Keratinocyte (primary cell): ENCODE data around the gene PAPPA2. TPM values are rescaled to one million over a fixed set of nuclear protein-coding genes. Genes with fewer than 3 reads are reported as not detected.

ENCODE experiments used
- DNase-seq: peaks from one replicate; pipeline ENCODE4 v3.0.0-alpha.2; 2011; ENCODE audit warnings: low read depth, missing footprints, low spot score
- FAIRE-seq: peaks from 2 replicates; lab custom pipeline; 2011; peaks lifted over from hg19 to GRCh38; lab: Jason Lieb, UNC
- H2AFZ ChIP-seq: 2 replicates; pipeline ENCODE4 v1.6.0; 2012; ENCODE audit warnings: low read length, control low read depth, inconsistent platforms; ENCODE audit not compliant: control insufficient read depth
- H3K27ac ChIP-seq: 2 replicates; pipeline ENCODE4 v1.5.1; 2011; ENCODE audit warnings: low read length; ENCODE audit not compliant: control insufficient read depth, insufficient read depth
- H3K27me3 ChIP-seq: 3 replicates; pipeline ENCODE4 v1.6.0; 2011; ENCODE audit warnings: low read length; ENCODE audit not compliant: control insufficient read depth, insufficient read depth; ENCODE audit errors: extremely low read depth
- H3K36me3 ChIP-seq, 2 experiments: 2 replicates in 1 of 2; 3 replicates in 1 of 2; pipeline ENCODE4 v1.5.1; 2011; ENCODE audit warnings: low read length in 2 of 2, mild to moderate bottlenecking in 1 of 2; ENCODE audit not compliant: control insufficient read depth in 2 of 2, insufficient read depth in 2 of 2; ENCODE audit errors: extremely low read depth in 1 of 2
- H3K4me1 ChIP-seq: 3 replicates; pipeline ENCODE4 v1.5.1; 2011; ENCODE audit warnings: low read length; ENCODE audit not compliant: control insufficient read depth, insufficient read depth; ENCODE audit errors: extremely low read depth
- H3K4me2 ChIP-seq: 3 replicates; pipeline ENCODE4 v1.6.0; 2011; ENCODE audit warnings: low read depth, low read length; ENCODE audit not compliant: control insufficient read depth, insufficient read depth; ENCODE audit errors: extremely low read depth
- H3K4me3 ChIP-seq, 3 experiments: fragments of 200-600 bp in 1 of 3; sonication (generic) in 1 of 3; 2 replicates in 2 of 3; 3 replicates in 1 of 3; pipeline ENCODE4 v1.5.1; 2011 to 2016; ENCODE audit warnings: low read length in 3 of 3, mild to moderate bottlenecking in 3 of 3, control low read depth in 2 of 3, inconsistent platforms in 1 of 3, low read depth in 1 of 3, mixed read lengths in 1 of 3, mixed run types in 1 of 3, moderate library complexity in 1 of 3; ENCODE audit not compliant: control insufficient read depth in 2 of 3, insufficient read depth in 2 of 3; ENCODE audit errors: extremely low read depth in 1 of 3
- H3K79me2 ChIP-seq: 2 replicates; pipeline ENCODE4 v1.6.0; 2012; ENCODE audit warnings: low read length; ENCODE audit not compliant: control insufficient read depth, insufficient read depth
- H3K9ac ChIP-seq: 3 replicates; pipeline ENCODE4 v1.6.0; 2011; ENCODE audit warnings: low read length; ENCODE audit not compliant: control insufficient read depth, insufficient read depth; ENCODE audit errors: extremely low read depth
- H3K9me1 ChIP-seq: 3 replicates; pipeline ENCODE4 v1.6.0; 2011; ENCODE audit warnings: low read length; ENCODE audit not compliant: control insufficient read depth, insufficient read depth; ENCODE audit errors: extremely low read depth
- H3K9me3 ChIP-seq: 2 replicates; pipeline ENCODE4 v1.5.1; 2012; ENCODE audit warnings: low read depth, low read length; ENCODE audit not compliant: control insufficient read depth
- H4K20me1 ChIP-seq: 3 replicates; pipeline ENCODE4 v1.6.0; 2011; ENCODE audit warnings: low read length; ENCODE audit not compliant: control insufficient read depth, insufficient read depth; ENCODE audit errors: extremely low read depth
- CTCF ChIP-seq, 3 experiments: IDR thresholded peaks in 1 of 3; conservative IDR thresholded peaks in 1 of 3; optimal IDR thresholded peaks in 1 of 3; 2 replicates in 2 of 3; 3 replicates in 1 of 3; pipeline versions ENCODE3 to v1.5.1; 2011; ENCODE audit warnings: low read length in 3 of 3, mild to moderate bottlenecking in 3 of 3, moderate library complexity in 2 of 3, control low read depth in 1 of 3, inconsistent platforms in 1 of 3; ENCODE audit not compliant: insufficient read depth in 2 of 3; ENCODE audit errors: extremely low read depth in 1 of 3
- EZH2 ChIP-seq: IDR thresholded peaks from one replicate; pipeline ENCODE4 v1.6.1; 2012; ENCODE audit warnings: inconsistent platforms, mild to moderate bottlenecking, low read length, moderate library complexity
- dilution Hi-C: fragments of 300-500 bp; cut with MboI; formaldehyde crosslinking; loops from one replicate; pipeline ENCODE4 v1.7.0; 2020; ENCODE audit warnings: low sequenced_read_pairs; ENCODE audit not compliant: extremely low pct_ligation_motif_present
- polyA plus RNA-seq, 5 experiments: library from polyadenylated mRNA; depleted of rRNA in 3 of 5; stranded (reverse) in 3 of 5; stranded (forward) in 1 of 5; unstranded in 1 of 5; fragments of >200 nt; gene quantifications; 1 replicate in 1 of 5; 2 replicates in 3 of 5; 3 replicates in 1 of 5; pipeline versions ENCODE4 v1.2.1 to v1.2.3, GENCODE V29; 2011 to 2012; ENCODE audit warnings: missing spikeins in 2 of 5, low read depth in 1 of 5, low replicate concordance in 1 of 5

The PAPPA2 gene
- polyA plus RNA-seq, 1 donor (not counting 4 experiments of a cell fraction or from before 2014, with no cell fraction given), result 0.07 TPM

- no peak for FAIRE-seq
- H3K79me2 ChIP-seq, result no peaks in the 10 kb centered on the region
- no peak overlapping the region for H3K27ac ChIP-seq
- DNase-seq, result no peak
- dilution Hi-C loops, result no loop called here
- no peak overlapping the region for H3K4me3 ChIP-seq
- H3K9ac ChIP-seq, result no peak overlapping the region
- H4K20me1 ChIP-seq, result no peaks in the 10 kb centered on the region
- no peaks in the 10 kb centered on the region for H3K9me3 ChIP-seq
- no peaks in the 10 kb centered on the region for H3K36me3 ChIP-seq
- TF ChIP-seq CTCF (optimal IDR thresholded peaks at IDR 0.05 in 1 of 3, IDR thresholded peaks at IDR 0.05 in 1 of 3, conservative IDR thresholded peaks at IDR 0.05 in 1 of 3; ENCODE audit: extremely low read depth in 1 of 3, insufficient read depth in 2 of 3, low read length in 3 of 3) (no peak), EZH2 (no peak)
- no peaks in the 10 kb centered on the region for H3K9me1 ChIP-seq
- peaks cover 12% of the 10 kb centered on the region for H3K4me1 ChIP-seq
- no peak overlapping the region for H3K4me2 ChIP-seq
- H2AFZ ChIP-seq, result no peak overlapping the region
- H3K27me3 ChIP-seq, result no peaks in the 10 kb centered on the region
These were observed 390.5 kb downstream of the PAPPA2 start for GRCh38 chr1:176853503-176853902.

GRCh38 chr1:176854121-176854520 lies 391.1 kb downstream of the PAPPA2 start:
- DNase-seq, result no peak

More at GRCh38 chr1:176854121-176854520, 391.1 kb downstream of the PAPPA2 start:
- Histone ChIP-seq H3K9ac (no peak overlapping the region), H3K79me2 (no peaks in the 10 kb centered on the region), H3K4me1 (peaks cover 13% of the 10 kb centered on the region), H3K27ac (no peak overlapping the region), H4K20me1 (no peaks in the 10 kb centered on the region), H3K36me3 (no peaks in the 10 kb centered on the region), H3K4me2 (no peak overlapping the region), H3K4me3 (no peak overlapping the region), H3K9me3 (no peaks in the 10 kb centered on the region), H3K27me3 (no peaks in the 10 kb centered on the region), H2AFZ (no peak overlapping the region), H3K9me1 (no peaks in the 10 kb centered on the region)
- no peak for FAIRE-seq
- dilution Hi-C loops, result no loop called here
- TF ChIP-seq CTCF (optimal IDR thresholded peaks at IDR 0.05 in 1 of 3, IDR thresholded peaks at IDR 0.05 in 1 of 3, conservative IDR thresholded peaks at IDR 0.05 in 1 of 3; ENCODE audit: extremely low read depth in 1 of 3, insufficient read depth in 2 of 3, low read length in 3 of 3) (no peak), EZH2 (no peak)
